ENCODE measurements around the gene TRABD2A.
"Not testable (repeated sequence)": the region's sequence is repeated elsewhere in the genome, so short reads cannot be mapped to it uniquely, and the experiment has no call there.

The TRABD2A gene

GRCh38 chr2:84879584-84880394 is 1.1 kb downstream of the TRABD2A start:
- DNase-seq (ENCODE audit: low read depth), result no peak

- no peak for DNase-seq (ENCODE audit: low read depth)
These were observed 1.8 kb downstream of the TRABD2A start for GRCh38 chr2:84878896-84879583.

- DNase-seq (ENCODE audit: low read depth), result no peak
These were observed 2.4 kb downstream of the TRABD2A start for GRCh38 chr2:84878459-84878858.

GRCh38 chr2:84876369-84876768 is 4.5 kb downstream of the TRABD2A start:
- DNase-seq (ENCODE audit: low read depth), result no peak

GRCh38 chr2:84875619-84876018 is 5.3 kb downstream of the TRABD2A start:
- not testable (repeated sequence) for DNase-seq (ENCODE audit: low read depth)

- no peak for DNase-seq (ENCODE audit: low read depth)
These were observed 5.7 kb downstream of the TRABD2A start for GRCh38 chr2:84875213-84875560.

- no peak for DNase-seq (ENCODE audit: low read depth)
These were observed 6.3 kb downstream of the TRABD2A start for GRCh38 chr2:84874381-84875212.

GRCh38 chr2:84873350-84873749 is 7.5 kb downstream of the TRABD2A start:
- no peak for DNase-seq (ENCODE audit: low read depth)

- DNase-seq (ENCODE audit: low read depth), result not testable (repeated sequence)
These were observed 8.2 kb downstream of the TRABD2A start for GRCh38 chr2:84872691-84873090.

- DNase-seq (ENCODE audit: low read depth), result no peak
These were observed 10.6 kb downstream of the TRABD2A start for GRCh38 chr2:84870306-84870705.

GRCh38 chr2:84868327-84868726 is 12.6 kb downstream of the TRABD2A start:
- DNase-seq (ENCODE audit: low read depth), result not testable (repeated sequence)

- DNase-seq (ENCODE audit: low read depth), result no peak
These were observed 14.8 kb downstream of the TRABD2A start for GRCh38 chr2:84866122-84866521.

- no peak for DNase-seq (ENCODE audit: low read depth)
These were observed 15.6 kb downstream of the TRABD2A start for GRCh38 chr2:84865181-84865783.

- DNase-seq (ENCODE audit: low read depth), result no peak
These were observed 18.9 kb downstream of the TRABD2A start for GRCh38 chr2:84862006-84862405.

GRCh38 chr2:84861539-84861938 is 19.3 kb downstream of the TRABD2A start:
- no peak for DNase-seq (ENCODE audit: low read depth)

GRCh38 chr2:84858937-84859336 is 21.9 kb downstream of the TRABD2A start:
- no peak for DNase-seq (ENCODE audit: low read depth)

- no peak for DNase-seq (ENCODE audit: low read depth)
These were observed 22.8 kb downstream of the TRABD2A start for GRCh38 chr2:84858123-84858522.

GRCh38 chr2:84857566-84857965 is 23.3 kb downstream of the TRABD2A start:
- no peak for DNase-seq (ENCODE audit: low read depth)

- DNase-seq (ENCODE audit: low read depth), result no peak
These were observed 24.1 kb downstream of the TRABD2A start for GRCh38 chr2:84856787-84857186.

GRCh38 chr2:84855731-84856130 is 25.2 kb downstream of the TRABD2A start:
- no peak for DNase-seq (ENCODE audit: low read depth)

GRCh38 chr2:84854850-84855249 is 26.0 kb downstream of the TRABD2A start:
- no peak for DNase-seq (ENCODE audit: low read depth)

GRCh38 chr2:84851876-84852275 is 29.0 kb downstream of the TRABD2A start:
- DNase-seq (ENCODE audit: low read depth), result no peak
